GM18505 (cell line): ENCODE data around the gene WWTR1.

Source experiments
- ATAC-seq: cut with Tn5 transposase; IDR thresholded peaks from one replicate; pipeline ENCODE4 v1.9.1; 2021; ENCODE audit not compliant: unreplicated experiment
- POLR2A ChIP-seq: IDR thresholded peaks from 4 replicates; pipeline ENCODE4 v1.6.1; 2011; ENCODE audit warnings: borderline replicate concordance; ENCODE audit not compliant: insufficient read depth, insufficient read length; ENCODE audit errors: extremely low read depth

WWTR1 gene

DNA sequence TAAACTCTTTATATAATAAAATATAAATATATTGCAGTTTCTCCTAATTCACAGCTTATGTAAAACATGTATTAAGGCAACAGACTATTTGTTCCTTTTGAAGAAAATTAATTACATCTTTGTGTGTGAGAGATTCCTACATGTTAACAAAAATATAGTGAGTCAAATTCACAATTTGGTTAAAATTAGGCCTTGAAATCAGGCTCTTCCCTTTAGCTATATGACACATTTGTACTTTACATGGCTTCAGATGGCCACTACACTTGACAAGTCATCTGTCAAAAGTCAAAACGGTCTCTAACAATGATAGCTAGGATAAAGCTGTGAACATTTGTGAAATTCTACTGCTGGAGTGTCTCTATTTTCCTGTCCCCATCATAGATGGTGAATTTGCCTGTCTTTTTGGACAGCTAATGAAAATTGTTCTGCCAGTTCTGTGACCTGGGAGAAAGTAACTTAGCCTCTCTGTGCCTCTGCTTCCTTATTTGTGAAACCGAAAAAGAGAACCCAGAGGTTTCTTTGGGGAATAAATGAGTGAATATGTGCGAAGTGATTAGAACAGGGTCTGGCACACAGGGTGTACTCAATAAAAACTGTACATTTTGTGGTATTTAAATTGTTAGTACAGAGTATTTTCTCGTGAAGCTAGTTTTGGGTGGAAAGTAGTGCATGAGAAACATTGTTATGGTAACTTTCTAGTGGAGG, 159.7 kb downstream of the WWTR1 start:
- ATAC-seq = no peak
- TF ChIP-seq POLR2A = no peak

DNA sequence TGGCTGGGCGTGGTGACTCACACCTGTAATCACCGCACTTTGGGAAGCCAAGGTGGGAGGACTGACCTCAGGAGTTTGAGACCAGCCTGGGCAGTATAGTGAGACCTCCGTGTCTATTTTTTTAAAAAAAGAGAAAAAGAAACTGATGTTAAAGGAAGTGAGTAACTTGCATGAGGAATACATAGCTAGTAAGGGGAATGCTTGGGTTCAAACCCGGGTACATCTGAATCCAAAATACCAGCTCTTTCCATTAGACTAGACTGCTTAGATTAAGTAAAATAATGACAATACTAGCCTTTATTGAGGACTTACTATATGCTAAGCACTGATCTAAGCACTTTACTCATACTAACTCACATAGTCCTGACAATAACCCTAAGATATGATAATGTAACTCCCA, 160.9 kb downstream of the WWTR1 start:
- ATAC-seq = no peak
- TF ChIP-seq POLR2A = no peak

DNA sequence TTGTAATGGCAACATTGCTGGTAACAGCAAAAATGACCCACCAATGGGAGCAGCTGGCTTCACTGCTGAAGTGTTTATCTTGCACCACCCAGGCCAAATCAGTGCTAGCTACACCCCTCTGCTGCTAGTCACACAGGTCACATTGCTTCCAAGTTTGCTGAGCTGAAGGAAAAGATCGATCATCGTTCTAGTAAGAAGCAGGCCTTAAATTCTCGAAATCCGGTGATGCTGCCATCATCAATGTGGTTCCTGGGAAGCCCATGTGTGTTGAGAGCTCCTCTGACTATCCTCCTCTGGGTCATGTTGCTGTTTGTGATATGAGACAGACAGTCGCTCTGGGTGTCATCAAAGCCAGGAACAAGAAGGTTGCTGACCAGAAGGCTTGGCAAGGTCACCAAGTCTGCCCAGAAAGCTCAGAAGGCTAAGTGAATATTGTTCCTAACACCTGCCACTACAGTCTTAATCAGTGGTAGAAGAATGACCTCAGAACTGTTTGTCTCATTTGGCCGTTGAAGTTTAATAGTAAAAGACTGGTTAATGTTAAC, 162.2 kb downstream of the WWTR1 start:
- TF ChIP-seq POLR2A = no peak
- ATAC-seq = no peak

DNA sequence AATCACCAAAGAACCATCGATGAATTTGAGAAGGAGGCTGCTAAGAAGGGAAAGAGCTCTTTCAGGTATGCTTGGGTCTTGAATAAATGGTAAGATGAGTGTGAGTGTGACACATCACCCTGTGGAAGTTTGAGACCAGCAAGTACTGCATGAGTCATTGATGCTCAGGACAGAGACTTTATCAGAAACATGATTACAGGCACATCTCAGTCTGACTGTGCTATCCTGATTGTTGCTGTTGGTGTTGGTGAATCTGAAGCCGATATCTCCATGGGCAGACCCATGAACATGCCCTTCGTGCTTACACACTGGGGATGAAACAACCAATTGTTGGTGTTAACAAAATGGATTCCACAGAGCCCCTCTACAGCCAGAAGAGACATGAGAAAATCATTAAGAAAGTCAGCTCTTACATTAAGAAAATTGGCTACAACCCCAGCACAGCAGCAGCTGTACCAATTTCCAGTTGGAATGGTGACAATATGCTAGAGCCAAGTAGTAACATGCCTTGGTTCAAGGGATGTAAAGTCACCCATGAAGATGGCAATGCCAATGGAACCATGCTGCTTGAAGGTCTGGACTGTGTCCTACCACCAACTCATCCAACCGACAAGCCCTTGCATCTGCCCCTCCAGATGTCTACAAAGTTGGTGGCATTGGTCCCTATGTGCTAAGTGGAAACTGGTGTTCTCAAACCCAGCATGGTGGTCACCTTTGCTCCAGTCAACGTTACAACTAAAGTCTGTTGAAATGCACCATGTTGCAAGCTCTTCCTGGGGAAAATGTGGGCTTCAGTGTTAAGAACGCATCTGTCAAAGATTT, 162.9 kb downstream of the WWTR1 start:
- no peak for ATAC-seq
- TF ChIP-seq POLR2A = no peak

DNA sequence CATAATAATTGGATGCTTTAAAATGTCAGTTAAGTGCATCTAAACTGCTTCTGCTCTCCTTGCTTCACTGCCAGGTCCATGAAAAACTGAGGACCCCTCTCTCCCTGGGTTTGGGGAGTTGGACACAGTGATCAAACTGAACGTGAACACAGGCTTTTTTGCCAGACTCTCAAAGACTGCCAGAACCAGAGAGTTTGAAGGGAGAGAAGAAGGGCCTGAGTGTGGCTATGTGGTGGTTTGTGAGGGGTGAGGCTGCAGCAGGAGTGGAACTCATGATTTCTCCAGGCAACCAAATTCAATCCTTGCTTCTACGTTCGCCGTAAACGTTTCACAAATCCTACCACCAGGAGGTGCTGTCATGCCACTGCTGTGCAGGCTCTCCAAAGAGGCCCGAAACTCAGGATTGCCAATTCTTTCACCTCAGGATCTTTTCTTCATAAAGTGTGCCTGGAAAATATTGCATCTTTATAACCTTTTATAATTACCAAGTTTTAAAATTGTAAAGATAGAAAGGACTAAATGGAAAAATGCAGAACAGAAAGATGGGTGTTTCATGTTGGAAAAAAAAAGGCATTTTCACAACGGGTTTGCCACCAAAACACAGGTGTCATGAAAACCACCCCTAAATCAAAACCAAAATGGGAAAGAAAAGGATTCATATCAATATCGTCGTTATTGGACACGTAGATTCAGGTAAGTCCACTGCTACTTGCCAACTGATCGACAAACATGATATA, 163.6 kb downstream of the WWTR1 start:
- TF ChIP-seq POLR2A = no peak
- no peak for ATAC-seq

DNA sequence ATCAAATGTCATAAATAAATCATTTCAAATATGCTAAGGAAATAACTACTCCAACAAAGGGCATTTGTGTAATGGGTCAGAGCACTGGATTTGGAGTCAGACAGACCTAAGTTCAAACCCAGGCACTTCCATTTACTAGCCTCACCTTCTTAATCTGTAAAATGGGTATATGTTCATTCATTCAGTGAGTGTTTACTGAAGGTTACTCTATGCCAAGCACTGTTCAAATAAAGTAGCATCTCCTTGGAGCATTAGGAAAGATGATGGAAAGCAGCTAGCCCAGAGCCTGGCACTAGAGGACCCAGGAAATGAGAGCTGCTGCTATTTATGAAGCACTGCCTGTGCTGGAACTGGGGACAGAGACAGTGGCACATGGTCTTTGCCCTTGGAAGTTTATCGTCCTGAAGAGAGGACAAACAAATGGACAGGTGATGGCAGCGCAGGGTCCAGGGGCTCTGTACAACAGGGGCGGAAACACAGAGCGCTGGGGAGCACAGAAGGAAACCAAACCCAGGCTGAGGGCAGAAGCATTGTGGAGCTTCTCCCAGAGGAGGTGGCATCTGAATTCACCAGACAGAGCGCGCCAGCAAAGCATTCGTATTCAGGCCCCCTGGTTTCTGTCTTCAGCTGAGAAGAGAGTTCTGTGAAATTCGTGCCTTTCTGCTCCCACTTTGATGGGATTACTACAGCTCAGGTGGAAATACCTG, 164.4 kb downstream of the WWTR1 start:
- no peak for TF ChIP-seq POLR2A
- no peak for ATAC-seq

DNA sequence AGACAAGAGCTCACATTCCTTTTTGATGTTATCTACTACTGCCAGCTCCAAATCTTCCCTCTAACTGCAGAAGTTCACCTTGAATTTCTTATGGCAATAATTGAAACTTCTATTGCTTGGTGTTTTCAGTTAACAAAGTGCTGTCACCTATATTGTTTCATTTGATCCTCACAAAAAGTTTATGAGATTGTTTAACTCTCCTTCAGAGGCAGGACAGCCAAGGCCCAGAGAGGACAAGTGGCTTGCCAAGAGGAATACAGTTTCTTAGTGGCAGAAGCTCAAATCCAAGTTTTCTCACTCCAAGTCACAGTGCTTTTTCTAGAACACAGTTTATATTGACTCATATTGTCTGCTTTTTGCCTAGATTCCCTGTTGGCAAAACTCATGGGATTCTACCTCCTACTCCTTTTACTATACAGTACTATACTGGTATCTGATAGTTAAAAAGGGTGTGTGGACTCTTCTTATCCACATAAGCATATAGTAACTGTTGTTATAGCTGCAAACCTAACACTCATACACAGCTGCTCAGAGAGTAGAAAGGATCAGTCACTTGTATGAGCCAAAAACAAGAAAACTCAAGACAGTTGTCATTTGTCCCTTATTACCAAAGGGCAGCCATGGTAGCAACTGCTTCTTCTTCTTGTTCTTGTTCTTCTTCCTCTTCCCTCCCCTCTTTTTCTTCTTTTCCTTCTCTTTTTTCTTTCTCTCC, 167.4 kb downstream of the WWTR1 start:
- ATAC-seq = no peak
- no peak for TF ChIP-seq POLR2A

DNA sequence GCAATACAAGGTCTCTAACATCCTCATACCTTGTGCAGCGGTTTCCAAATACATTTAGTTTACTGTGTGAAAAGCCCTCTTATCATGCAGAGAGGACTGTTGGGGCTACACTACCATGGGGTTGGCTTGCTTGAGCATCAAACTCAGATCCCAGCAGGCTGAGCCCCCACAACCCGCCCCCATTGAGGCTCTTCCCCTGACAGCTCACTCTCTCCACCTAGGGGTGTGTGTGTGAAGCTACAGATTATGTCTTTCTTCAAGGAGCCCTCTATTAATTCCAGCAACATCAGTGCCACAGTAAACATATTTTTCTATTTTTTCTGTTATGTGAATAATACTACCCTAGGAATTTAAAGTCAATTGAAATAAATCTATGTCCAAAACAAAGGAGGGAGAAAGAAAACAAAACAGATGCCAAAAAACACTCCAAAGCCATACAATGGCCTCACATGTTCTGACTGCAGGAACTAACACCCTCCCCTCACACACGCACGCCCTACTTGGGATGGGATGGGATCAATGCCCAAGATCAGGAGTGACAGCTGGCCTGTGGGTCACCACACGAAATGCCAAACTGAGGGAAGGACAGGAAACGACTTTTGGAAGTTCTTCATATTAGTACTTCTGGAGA, 168.7 kb downstream of the WWTR1 start:
- TF ChIP-seq POLR2A = no peak
- ATAC-seq = no peak

DNA sequence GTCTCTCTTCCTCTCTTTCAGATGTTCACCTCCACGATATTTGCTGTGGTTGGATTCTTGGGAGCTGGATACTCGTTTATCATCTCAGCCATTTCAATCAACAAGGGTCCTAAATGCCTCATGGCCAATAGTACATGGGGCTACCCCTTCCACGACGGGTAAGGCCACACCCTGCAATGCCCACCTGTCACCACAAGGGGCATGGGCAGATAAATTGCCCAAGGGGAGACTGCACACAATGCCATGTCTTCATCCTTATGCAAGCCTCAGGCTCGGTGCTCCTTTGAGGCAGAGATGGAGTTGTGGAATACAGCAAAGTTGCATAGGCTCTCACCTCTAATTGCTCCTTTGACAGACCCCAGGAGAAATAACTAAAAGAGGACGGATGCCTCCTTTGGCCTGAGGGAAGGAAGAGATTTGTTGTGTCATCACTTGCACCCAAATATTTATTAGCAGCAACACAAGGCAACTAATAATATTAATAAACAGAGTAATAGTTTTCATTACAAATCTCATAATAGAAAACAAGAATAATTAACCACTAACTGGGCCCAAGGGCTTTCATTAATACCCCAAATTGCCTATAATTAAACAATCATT, 170.1 kb downstream of the WWTR1 start:
- no peak for ATAC-seq
- no peak for TF ChIP-seq POLR2A

DNA sequence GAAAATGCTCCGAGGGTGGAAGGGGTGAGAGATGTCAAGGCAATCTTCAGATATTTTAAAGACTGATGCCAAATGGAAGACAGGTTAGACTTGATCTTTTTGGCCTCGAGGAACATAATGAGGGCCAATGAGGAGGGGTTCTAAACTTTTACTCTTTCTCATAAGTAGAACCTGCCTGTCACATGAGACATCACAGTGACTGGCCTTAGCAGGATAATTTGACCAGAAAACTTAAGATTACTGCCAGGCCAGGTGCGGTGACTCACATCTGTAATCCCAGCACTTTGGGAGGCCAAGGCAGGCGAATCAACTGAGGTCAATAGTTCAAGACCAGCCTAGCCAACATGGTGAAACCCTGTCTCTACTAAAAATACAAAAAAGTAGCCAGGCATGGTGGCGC, 171.1 kb downstream of the WWTR1 start:
- no peak for ATAC-seq
- TF ChIP-seq POLR2A = no peak

DNA sequence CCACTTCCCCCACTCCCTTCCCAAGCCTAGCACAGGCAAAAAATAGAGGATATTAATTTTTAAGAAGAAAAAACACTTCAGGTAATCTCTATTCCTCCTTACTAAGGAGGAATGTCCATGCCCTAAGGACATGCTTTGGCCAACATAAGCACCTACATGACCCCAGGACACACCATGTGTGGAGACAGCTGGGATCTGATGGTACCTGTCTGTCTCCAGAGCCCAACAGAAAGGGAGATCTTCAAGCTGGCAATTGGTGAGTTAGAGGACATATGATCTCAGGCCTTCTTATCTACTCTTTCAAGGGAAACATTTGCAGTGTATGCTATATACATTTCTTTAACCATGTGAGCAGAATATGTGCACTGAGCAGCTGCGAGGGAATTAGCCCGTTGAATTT, 176.3 kb downstream of the WWTR1 start:
- ATAC-seq = no peak

More for the DNA sequence above, 176.3 kb downstream of the WWTR1 start:
- no peak for TF ChIP-seq POLR2A
